OCI-LY3 (cell line): ENCODE data around the gene ATRN.

ENCODE experiments used
- H2AFZ ChIP-seq: fragments of 200-600, 300-600 bp; shearing (Covaris generic); 2 replicates; pipeline ENCODE4 v1.6.0; 2014; ENCODE audit warnings: antibody characterized with exemption, low read depth, low read length
- H3K27ac ChIP-seq: fragments of 200-600, 300-600 bp; sonication (generic); 2 replicates; pipeline ENCODE4 v1.5.1; 2014; ENCODE audit warnings: mild to moderate bottlenecking, low read length, moderate library complexity, mixed read lengths
- H3K27me3 ChIP-seq: fragments of 200-600, 300-600 bp; sonication (generic); 2 replicates; pipeline ENCODE4 v1.6.1; 2014; ENCODE audit warnings: low read depth, low read length, mixed read lengths
- H3K36me3 ChIP-seq: fragments of 200-600, 300-600 bp; sonication (generic); replicated peaks from 2 replicates; pipeline ENCODE3; 2014; ENCODE audit warnings: low read depth, low read length, mixed read lengths
- H3K4me1 ChIP-seq: fragments of 300-600, 200-600 bp; sonication (generic); 2 replicates; pipeline ENCODE4 v1.6.1; 2014; ENCODE audit warnings: low read length, mixed read lengths
- H3K4me2 ChIP-seq: fragments of 200-600, 300-600 bp; sonication (generic); 2 replicates; pipeline ENCODE4 v1.6.1; 2014; ENCODE audit warnings: low read length, mixed read lengths
- H3K4me3 ChIP-seq: fragments of 300-600, 200-600 bp; sonication (generic); 2 replicates; pipeline ENCODE4 v1.5.1; 2014; ENCODE audit warnings: antibody characterized with exemption, mild to moderate bottlenecking, low read length, moderate library complexity
- H3K79me2 ChIP-seq: fragments of 300-600, 200-600 bp; shearing (Covaris generic); 2 replicates; pipeline ENCODE4 v1.6.1; 2014; ENCODE audit warnings: mild to moderate bottlenecking, low read length, mixed read lengths
- H3K9ac ChIP-seq: fragments of 300-600, 200-600 bp; shearing (Covaris generic); 2 replicates; pipeline ENCODE4 v1.6.0; 2014; ENCODE audit warnings: mild to moderate bottlenecking, low read length, moderate library complexity
- H3K9me3 ChIP-seq: fragments of 200-600, 300-600 bp; shearing (Covaris generic); 2 replicates; pipeline ENCODE4 v1.6.1; 2014; ENCODE audit warnings: low read length, mixed read lengths; ENCODE audit not compliant: insufficient read depth
- H4K20me1 ChIP-seq: fragments of 200-600, 300-600 bp; sonication (generic); 2 replicates; pipeline ENCODE4 v1.6.1; 2016; ENCODE audit warnings: low read length, mixed read lengths; ENCODE audit not compliant: insufficient read depth
- CTCF ChIP-seq: fragments of 200-600, 300-600 bp; sonication (generic); IDR thresholded peaks from 2 replicates; pipeline ENCODE4 v1.5.1; 2014; ENCODE audit warnings: antibody characterized with exemption, low read length, low read depth
- EZH2phosphoT487 ChIP-seq: fragments of 200-600 bp; shearing (Covaris generic); IDR thresholded peaks from 2 replicates; pipeline ENCODE4 v1.6.1; 2018; ENCODE audit warnings: antibody characterized with exemption, mixed run types, low read depth

Gene ATRN

GRCh38 chr20:3563133-3563532 is 92.3 kb downstream of the ATRN start:
- no peaks in the 10 kb centered on the region for H3K4me1 ChIP-seq
- H3K79me2 ChIP-seq = no peaks in the 10 kb centered on the region
- H3K36me3 ChIP-seq = no peaks in the 10 kb centered on the region
- H4K20me1 ChIP-seq = no peaks in the 10 kb centered on the region
- H3K27me3 ChIP-seq = no peaks in the 10 kb centered on the region
- H3K4me2 ChIP-seq = no peak overlapping the region
- no peak overlapping the region for H2AFZ ChIP-seq
- H3K9me3 ChIP-seq = no peaks in the 10 kb centered on the region
- TF ChIP-seq EZH2phosphoT487 (no peak), CTCF (no peak)
- H3K4me3 ChIP-seq = no peak overlapping the region
- no peak overlapping the region for H3K9ac ChIP-seq
- H3K27ac ChIP-seq = no peak overlapping the region

GRCh38 chr20:3563548-3564177 is 92.8 kb downstream of the ATRN start:
- Histone ChIP-seq H3K27ac (no peak overlapping the region), H3K9me3 (no peaks in the 10 kb centered on the region), H3K27me3 (no peaks in the 10 kb centered on the region), H3K9ac (no peak overlapping the region), H4K20me1 (no peaks in the 10 kb centered on the region), H3K4me1 (no peaks in the 10 kb centered on the region), H3K4me2 (no peak overlapping the region), H2AFZ (no peak overlapping the region), H3K4me3 (no peak overlapping the region), H3K79me2 (no peaks in the 10 kb centered on the region), H3K36me3 (no peaks in the 10 kb centered on the region)
- TF ChIP-seq CTCF (peak; percentile 91), EZH2phosphoT487 (no peak)

GRCh38 chr20:3565851-3566250 is 95.0 kb downstream of the ATRN start:
- Histone ChIP-seq H3K9me3 (no peaks in the 10 kb centered on the region), H3K4me3 (no peak overlapping the region), H3K79me2 (no peaks in the 10 kb centered on the region), H3K27ac (no peak overlapping the region), H3K4me2 (no peak overlapping the region), H4K20me1 (no peaks in the 10 kb centered on the region), H3K4me1 (no peaks in the 10 kb centered on the region), H3K9ac (no peak overlapping the region), H3K36me3 (no peaks in the 10 kb centered on the region), H2AFZ (no peak overlapping the region), H3K27me3 (no peaks in the 10 kb centered on the region)
- TF ChIP-seq CTCF (no peak), EZH2phosphoT487 (no peak)

GRCh38 chr20:3572151-3572550 is 101.3 kb downstream of the ATRN start:
- Histone ChIP-seq H3K4me3 (no peak overlapping the region), H3K27ac (no peak overlapping the region), H2AFZ (no peak overlapping the region), H3K9me3 (no peaks in the 10 kb centered on the region), H3K9ac (no peak overlapping the region), H3K79me2 (no peaks in the 10 kb centered on the region), H4K20me1 (no peaks in the 10 kb centered on the region), H3K4me2 (no peak overlapping the region), H3K36me3 (no peaks in the 10 kb centered on the region), H3K27me3 (no peaks in the 10 kb centered on the region), H3K4me1 (no peaks in the 10 kb centered on the region)
- TF ChIP-seq EZH2phosphoT487 = no peak
- TF ChIP-seq CTCF = no peak
